K562 (cell line): ENCODE results near the gene ST6GAL1. TPM values are rescaled to one million over a fixed set of nuclear protein-coding genes. Genes with fewer than 3 reads are reported as not detected.

Experiments used
- ARID2 ChIP-seq: fragments of 450-650 bp; IDR thresholded peaks from 2 replicates; pipeline ENCODE4 v1.6.1; 2017; ENCODE audit warnings: antibody characterized with exemption, mild to moderate bottlenecking
- ATF7 ChIP-seq: fragments of 450-650 bp; IDR thresholded peaks from 2 replicates; pipeline ENCODE4 v1.7.1; 2014; ENCODE audit warnings: mild to moderate bottlenecking, moderate library complexity
- BCOR ChIP-seq: fragments of 450-650 bp; IDR thresholded peaks from 2 replicates; pipeline ENCODE4 v1.6.1; 2016
- CBFA2T2 ChIP-seq: fragments of 450-650 bp; conservative IDR thresholded peaks from 2 replicates; pipeline ENCODE4 v1.6.1; 2017; ENCODE audit warnings: mild to moderate bottlenecking
- CHD4 ChIP-seq: fragments of 200-600 bp; sonication (generic); IDR thresholded peaks from 3 replicates; pipeline ENCODE4 v1.6.1; 2012; ENCODE audit warnings: low read depth, mild to moderate bottlenecking, mixed read lengths, low read length, inconsistent platforms; ENCODE audit not compliant: insufficient read depth, insufficient replicate concordance, poor library complexity, severe bottlenecking
- ELF4 ChIP-seq: fragments of 450-650 bp; formaldehyde crosslinking; IDR thresholded peaks from 2 replicates; pipeline ENCODE4 v1.4.0; 2022; ENCODE audit warnings: missing genetic modification characterization
- FIP1L1 ChIP-seq: fragments of 200-400 bp; formaldehyde crosslinking; IDR thresholded peaks from 2 replicates; pipeline ENCODE4 v1.6.1; 2018; ENCODE audit warnings: mild to moderate bottlenecking, low read depth, low read length; ENCODE audit not compliant: poor library complexity, severe bottlenecking
- FOXJ2 ChIP-seq: fragments of 200-800 bp; sonication (Bioruptor generic); IDR thresholded peaks from 2 replicates; pipeline ENCODE4 v1.6.1; 2016; ENCODE audit warnings: missing genetic modification characterization, missing compliant biosample characterization
- FOXO4 ChIP-seq: fragments of 450-650 bp; formaldehyde crosslinking; IDR thresholded peaks from 2 replicates; pipeline ENCODE4 v1.4.0; 2020; ENCODE audit warnings: mild to moderate bottlenecking, moderate library complexity
- HLTF ChIP-seq: fragments of 450-650 bp; IDR thresholded peaks from 2 replicates; pipeline ENCODE4 v1.6.1; 2016
- MEF2D ChIP-seq: conservative IDR thresholded peaks from 2 replicates; pipeline ENCODE4 v1.6.1; 2016; ENCODE audit warnings: low read depth, missing genetic modification characterization, missing compliant biosample characterization
- MYNN ChIP-seq, 2 experiments: sonication (generic); formaldehyde crosslinking in 1 of 2; IDR thresholded peaks; 2 replicates each; pipeline versions ENCODE4 v1.5.0 to v1.6.1; 2016 to 2020; ENCODE audit warnings: antibody characterized with exemption in 1 of 2, missing genetic modification reagents in 1 of 2
- NR4A1 ChIP-seq, 2 experiments: fragments of 250-450 bp in 1 of 2; fragments of 450-650 bp in 1 of 2; sonication (Bioruptor Pico) in 1 of 2; IDR thresholded peaks; 2 replicates each; pipeline versions ENCODE4 v1.4.0 to v1.6.1; 2016 to 2020; ENCODE audit warnings: mild to moderate bottlenecking in 2 of 2, missing compliant biosample characterization in 1 of 2, missing genetic modification characterization in 1 of 2, moderate library complexity in 1 of 2
- PYGO2 ChIP-seq: fragments of 450-650 bp; IDR thresholded peaks from 2 replicates; pipeline ENCODE4 v1.6.1; 2016; ENCODE audit warnings: mild to moderate bottlenecking, missing genetic modification characterization, moderate library complexity, missing compliant biosample characterization
- RCOR1 ChIP-seq, 2 experiments: IDR thresholded peaks; 2 replicates each; pipeline ENCODE4 v1.6.1; 2012; ENCODE audit warnings: low read depth in 2 of 2, low read length in 2 of 2, borderline replicate concordance in 1 of 2, improper control_type of control experiment in 1 of 2
- RFX7 ChIP-seq: fragments of 250-450 bp; sonication (Bioruptor Pico); IDR thresholded peaks from 2 replicates; pipeline ENCODE4 v1.5.1; 2021; ENCODE audit warnings: mild to moderate bottlenecking
- SMAD4 ChIP-seq: fragments of 250-450 bp; sonication (Bioruptor Pico); conservative IDR thresholded peaks from 2 replicates; pipeline ENCODE4 v1.8.0; 2021; ENCODE audit warnings: inconsistent platforms, mild to moderate bottlenecking, moderate library complexity
- SMARCC2 ChIP-seq: fragments of 450-650 bp; IDR thresholded peaks from 2 replicates; pipeline ENCODE4 v1.6.1; 2017; ENCODE audit warnings: antibody characterized with exemption, moderate library complexity, mild to moderate bottlenecking, low read depth
- TCF15 ChIP-seq: fragments of 250-450 bp; sonication (Bioruptor Pico); IDR thresholded peaks from 2 replicates; pipeline ENCODE4 v1.8.0; 2022; ENCODE audit warnings: moderate library complexity, mild to moderate bottlenecking, inconsistent platforms
- THRAP3 ChIP-seq: fragments of 450-650 bp; IDR thresholded peaks from 2 replicates; pipeline ENCODE4 v1.6.1; 2016; ENCODE audit warnings: mild to moderate bottlenecking, inconsistent platforms, borderline replicate concordance
- YBX1 ChIP-seq: fragments of 450-650 bp; IDR thresholded peaks from 2 replicates; pipeline ENCODE4 v1.7.1; 2016; ENCODE audit warnings: mild to moderate bottlenecking
- ZC3H8 ChIP-seq: fragments of 450-650 bp; IDR thresholded peaks from 2 replicates; pipeline ENCODE4 v1.6.1; 2017
- ZFP91 ChIP-seq: sonication (generic); formaldehyde crosslinking; IDR thresholded peaks from 2 replicates; pipeline ENCODE4 v1.8.0; 2022; ENCODE audit warnings: mild to moderate bottlenecking, missing genetic modification reagents
- polyA plus RNA-seq, 8 experiments: library from polyadenylated mRNA; depleted of rRNA in 4 of 8; stranded (reverse) in 5 of 8; unstranded in 3 of 8; fragments of >200 nt; fragmentation: Nextera tagmentation in 2 of 8; fragmentation: Illumina TruSeq in 1 of 8; extraction: Ambion mirVana in 2 of 8; extraction: Trizol in 1 of 8; gene quantifications; 2 replicates each; pipeline versions ENCODE4 v1.2.1 to v1.2.3, GENCODE V29; 2011 to 2014; ENCODE audit warnings: inconsistent platforms in 1 of 8, missing spikeins in 1 of 8
- total RNA-seq, 7 experiments: library from RNA; depleted of rRNA in 6 of 7; stranded (reverse); fragments of >200 nt in 6 of 7; fragmentation: Illumina TruSeq in 2 of 7; extraction: Trizol in 2 of 7; gene quantifications; 2 replicates each; pipeline versions ENCODE4 v1.2.1 to v1.2.3, GENCODE V29; 2011 to 2021; ENCODE audit warnings: low replicate concordance in 1 of 7
- TF ChIP-seq, protein P1 (sequence below), 2 experiments: fragments of 450-650 bp; IDR thresholded peaks; 2 replicates each; pipeline ENCODE4 v1.6.1; 2016

Gene ST6GAL1
- total and polyA plus RNA-seq, 9 of the 15 experiments (the other 6 are each of a cell fraction or from before 2014, with no cell fraction given) = 31.9 to 145 (median 71.0) TPM

DNA sequence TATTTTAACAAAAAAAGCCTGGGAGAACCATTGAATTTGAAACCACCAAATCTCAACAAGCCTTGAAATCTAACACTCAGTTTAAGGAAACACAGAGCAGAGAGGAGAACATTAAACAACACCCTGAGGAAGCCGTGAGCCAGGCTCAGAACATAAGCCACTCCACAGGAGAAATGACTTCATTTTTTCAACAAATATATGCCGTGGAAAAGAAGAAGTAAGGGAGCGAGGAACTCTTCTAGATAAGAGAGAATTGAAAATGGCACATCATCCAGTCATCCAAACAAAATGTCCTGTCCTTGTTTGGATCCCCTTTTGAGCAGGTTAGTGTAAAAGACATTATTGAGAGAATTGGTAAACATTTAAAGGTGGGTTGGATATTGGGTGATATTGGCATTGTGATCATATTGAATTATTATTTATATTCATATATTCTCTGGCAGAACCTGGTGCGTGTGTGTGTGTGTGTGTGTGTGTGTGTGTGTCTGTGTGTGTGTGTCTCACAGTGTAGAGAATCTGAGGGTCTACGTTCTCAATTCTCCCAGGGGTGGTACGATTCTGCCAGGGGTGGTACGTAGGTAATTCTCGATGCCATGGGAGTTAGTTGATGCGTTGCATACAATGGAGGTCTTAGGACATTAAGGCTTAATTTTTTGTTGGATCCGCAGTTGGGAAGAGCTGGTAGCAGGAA is 94.4 kb downstream of the ST6GAL1 start (continued):
- TF ChIP-seq ZFP91 (CRISPR knock-in tag) (0 out of 2 replicates have a peak, but pooled peaks have one; percentile 38), TCF15 (CRISPR knock-in tag) (no peak), YBX1 (0 out of 2 replicates have a peak, but pooled peaks have one; percentile 58), SMARCC2 (peak; percentile 21; the same call in 1 of the 2 replicates), FIP1L1 (no peak), HLTF (no peak), ELF4 (CRISPR knock-in tag) (no peak), THRAP3 (peak; percentile 76; the same call in 1 of the 2 replicates), ATF7 (no peak), RCOR1 (IDR thresholded peaks at IDR 0.05; ENCODE audit: borderline replicate concordance in 1 of 2, low read depth in 2 of 2, low read length in 2 of 2) (no peak), SMAD4 (0 out of 2 replicates have a peak, but pooled peaks have one; percentile 28), FOXJ2 (tag) (no peak), MEF2D (tag) (no peak), MYNN (IDR thresholded peaks at IDR 0.05) (no peak), MYNN (CRISPR knock-in tag; IDR thresholded peaks at IDR 0.05) (no peak), FOXO4 (CRISPR knock-in tag) (no peak), RFX7 (no peak), ARID2 (no peak), PYGO2 (tag) (no peak), ZC3H8 (no peak), BCOR (no peak), CHD4 (no peak), NR4A1 (CRISPR knock-in tag; IDR thresholded peaks at IDR 0.05) (no peak), NR4A1 (tag; IDR thresholded peaks at IDR 0.05) (no peak), CBFA2T2 (no peak)
- TF ChIP-seq, protein P1, sequence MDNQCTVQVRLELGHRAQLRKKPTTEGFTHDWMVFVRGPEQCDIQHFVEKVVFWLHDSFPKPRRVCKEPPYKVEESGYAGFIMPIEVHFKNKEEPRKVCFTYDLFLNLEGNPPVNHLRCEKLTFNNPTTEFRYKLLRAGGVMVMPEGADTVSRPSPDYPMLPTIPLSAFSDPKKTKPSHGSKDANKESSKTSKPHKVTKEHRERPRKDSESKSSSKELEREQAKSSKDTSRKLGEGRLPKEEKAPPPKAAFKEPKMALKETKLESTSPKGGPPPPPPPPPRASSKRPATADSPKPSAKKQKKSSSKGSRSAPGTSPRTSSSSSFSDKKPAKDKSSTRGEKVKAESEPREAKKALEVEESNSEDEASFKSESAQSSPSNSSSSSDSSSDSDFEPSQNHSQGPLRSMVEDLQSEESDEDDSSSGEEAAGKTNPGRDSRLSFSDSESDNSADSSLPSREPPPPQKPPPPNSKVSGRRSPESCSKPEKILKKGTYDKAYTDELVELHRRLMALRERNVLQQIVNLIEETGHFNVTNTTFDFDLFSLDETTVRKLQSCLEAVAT (IDR thresholded peaks at IDR 0.05) = 0 out of 4 replicates have a peak, but pooled peaks of 1 of the 2 experiments have one; percentile 42
- TF ChIP-seq, all 486 proteins: peak for 7
